ENCODE results near the gene BPNT1.

DNA sequence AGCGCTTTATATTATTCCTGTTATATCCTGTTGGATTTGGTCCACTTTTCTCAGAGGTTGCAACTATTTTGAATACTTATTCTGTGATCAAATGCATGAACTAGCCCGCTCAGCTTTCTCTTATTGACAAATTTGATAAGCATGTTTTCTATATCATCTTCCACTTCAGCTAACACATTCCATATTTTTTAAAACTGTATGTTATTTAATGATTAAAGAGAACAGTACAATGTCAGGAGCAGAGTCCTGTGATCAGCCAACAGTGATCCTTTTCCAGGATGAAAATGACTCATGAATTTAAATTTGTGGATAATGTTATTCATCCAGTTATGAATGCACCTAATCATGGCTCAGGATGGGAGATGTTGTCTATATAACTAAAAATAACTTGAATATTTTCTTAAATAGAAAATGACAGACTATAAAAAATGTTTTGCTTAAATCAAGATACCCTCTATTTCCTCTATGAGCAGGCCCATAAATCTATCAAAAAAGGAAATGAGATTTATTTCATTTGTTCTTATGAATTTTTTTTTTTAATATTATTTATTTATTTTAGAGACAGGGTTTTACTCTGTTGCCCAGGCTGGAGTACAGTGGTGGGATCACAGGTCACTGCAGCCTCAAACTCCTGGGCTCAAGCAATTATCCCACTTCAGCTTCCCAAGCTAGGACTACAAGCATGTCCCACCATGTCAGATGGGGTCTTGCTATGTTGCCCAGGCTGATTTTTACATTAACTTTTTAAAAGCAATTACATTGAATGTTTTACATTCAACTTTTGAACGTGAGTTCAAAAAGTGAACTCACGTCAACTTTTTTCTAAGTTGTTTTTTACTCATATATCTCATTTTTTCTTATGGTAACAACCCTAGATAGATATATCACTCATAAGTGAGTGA is 12.5 kb downstream of the BPNT1 start:
- TF ChIP-seq, protein P1, sequence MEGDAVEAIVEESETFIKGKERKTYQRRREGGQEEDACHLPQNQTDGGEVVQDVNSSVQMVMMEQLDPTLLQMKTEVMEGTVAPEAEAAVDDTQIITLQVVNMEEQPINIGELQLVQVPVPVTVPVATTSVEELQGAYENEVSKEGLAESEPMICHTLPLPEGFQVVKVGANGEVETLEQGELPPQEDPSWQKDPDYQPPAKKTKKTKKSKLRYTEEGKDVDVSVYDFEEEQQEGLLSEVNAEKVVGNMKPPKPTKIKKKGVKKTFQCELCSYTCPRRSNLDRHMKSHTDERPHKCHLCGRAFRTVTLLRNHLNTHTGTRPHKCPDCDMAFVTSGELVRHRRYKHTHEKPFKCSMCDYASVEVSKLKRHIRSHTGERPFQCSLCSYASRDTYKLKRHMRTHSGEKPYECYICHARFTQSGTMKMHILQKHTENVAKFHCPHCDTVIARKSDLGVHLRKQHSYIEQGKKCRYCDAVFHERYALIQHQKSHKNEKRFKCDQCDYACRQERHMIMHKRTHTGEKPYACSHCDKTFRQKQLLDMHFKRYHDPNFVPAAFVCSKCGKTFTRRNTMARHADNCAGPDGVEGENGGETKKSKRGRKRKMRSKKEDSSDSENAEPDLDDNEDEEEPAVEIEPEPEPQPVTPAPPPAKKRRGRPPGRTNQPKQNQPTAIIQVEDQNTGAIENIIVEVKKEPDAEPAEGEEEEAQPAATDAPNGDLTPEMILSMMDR (IDR thresholded peaks at IDR 0.05): no peak
- TF ChIP-seq EZH2 (IDR thresholded peaks at IDR 0.05; ENCODE audit: borderline replicate concordance, insufficient read depth, low read depth, low read length, poor library complexity, severe bottlenecking): no peak
